Measurements from ENCODE around the gene ZSWIM4.
"Not testable (repeated sequence)": the region's sequence is repeated elsewhere in the genome, so short reads cannot be mapped to it uniquely, and the experiment has no call there.

Gene ZSWIM4

GRCh38 chr19:13790354-13790753, 4.9 kb upstream of the ZSWIM4 start:
- no peak overlapping the region for H3K4me3 Mint-ChIP-seq
- no peak overlapping the region for H3K27ac Mint-ChIP-seq
- no peaks in the 10 kb centered on the region for H3K27me3 Mint-ChIP-seq
- no peak for DNase-seq
- H3K9me3 Mint-ChIP-seq, result no peaks in the 10 kb centered on the region
- peaks cover 36% of the 10 kb centered on the region for H3K4me1 Mint-ChIP-seq (ENCODE audit: low read depth)
- peaks cover 2% of the 10 kb centered on the region for H3K36me3 Mint-ChIP-seq (ENCODE audit: low read depth)

GRCh38 chr19:13793317-13793716, 1.9 kb upstream of the ZSWIM4 start:
- not testable (repeated sequence) for H3K9me3 Mint-ChIP-seq; H3K27me3 Mint-ChIP-seq; H3K36me3 Mint-ChIP-seq (ENCODE audit: low read depth); DNase-seq
- Mint-ChIP-seq H3K27ac (peak overlapping the region; percentile 26), H3K4me1 (ENCODE audit: low read depth) (peaks cover 36% of the 10 kb centered on the region), H3K4me3 (peak overlapping the region; percentile 34)

GRCh38 chr19:13794398-13794756, 866 bp upstream of the ZSWIM4 start:
- Mint-ChIP-seq H3K4me1 (ENCODE audit: low read depth) (peaks cover 30% of the 10 kb centered on the region), H3K36me3 (ENCODE audit: low read depth) (peaks cover 2% of the 10 kb centered on the region), H3K27ac (peak overlapping the region; percentile 94), H3K9me3 (no peaks in the 10 kb centered on the region), H3K4me3 (peak overlapping the region; percentile 95), H3K27me3 (no peaks in the 10 kb centered on the region)
- no peak for DNase-seq

- peaks cover 24% of the 10 kb centered on the region for H3K4me1 Mint-ChIP-seq (ENCODE audit: low read depth)
- DNase-seq, result no peak
- no peaks in the 10 kb centered on the region for H3K9me3 Mint-ChIP-seq
- peak overlapping the region; percentile 95 for H3K4me3 Mint-ChIP-seq
- peaks cover 2% of the 10 kb centered on the region for H3K36me3 Mint-ChIP-seq (ENCODE audit: low read depth)
- no peaks in the 10 kb centered on the region for H3K27me3 Mint-ChIP-seq
- peak overlapping the region; percentile 50 for H3K27ac Mint-ChIP-seq
Measured at GRCh38 chr19:13795595-13796300, 505 bp downstream of the ZSWIM4 start.

- Mint-ChIP-seq H3K9me3 (no peaks in the 10 kb centered on the region), H3K4me1 (ENCODE audit: low read depth) (peaks cover 24% of the 10 kb centered on the region), H3K4me3 (peak overlapping the region; percentile 68), H3K27ac (peak overlapping the region; percentile 47), H3K36me3 (ENCODE audit: low read depth) (peaks cover 2% of the 10 kb centered on the region), H3K27me3 (no peaks in the 10 kb centered on the region)
- no peak for DNase-seq
Measured at GRCh38 chr19:13796301-13797057, 1.2 kb downstream of the ZSWIM4 start.

- Mint-ChIP-seq H3K36me3 (ENCODE audit: low read depth) (peaks cover 2% of the 10 kb centered on the region), H3K4me1 (ENCODE audit: low read depth) (peaks cover 24% of the 10 kb centered on the region), H3K27me3 (no peaks in the 10 kb centered on the region), H3K27ac (no peak overlapping the region), H3K4me3 (peak overlapping the region; percentile 68), H3K9me3 (no peaks in the 10 kb centered on the region)
- no peak for DNase-seq
Measured at GRCh38 chr19:13797058-13797440, 1.8 kb downstream of the ZSWIM4 start.

- Mint-ChIP-seq H3K27me3 (no peaks in the 10 kb centered on the region), H3K4me3 (no peak overlapping the region), H3K4me1 (ENCODE audit: low read depth) (peaks cover 24% of the 10 kb centered on the region), H3K9me3 (no peaks in the 10 kb centered on the region), H3K27ac (no peak overlapping the region), H3K36me3 (ENCODE audit: low read depth) (peaks cover 2% of the 10 kb centered on the region)
- no peak for DNase-seq
Measured at GRCh38 chr19:13797870-13798269, 2.6 kb downstream of the ZSWIM4 start.

GRCh38 chr19:13799669-13800068, 4.4 kb downstream of the ZSWIM4 start:
- Mint-ChIP-seq H3K27me3 (no peaks in the 10 kb centered on the region), H3K36me3 (ENCODE audit: low read depth) (peaks cover 2% of the 10 kb centered on the region), H3K27ac (no peak overlapping the region), H3K4me3 (no peak overlapping the region), H3K4me1 (ENCODE audit: low read depth) (peaks cover 16% of the 10 kb centered on the region), H3K9me3 (no peaks in the 10 kb centered on the region)
- no peak for DNase-seq

- Mint-ChIP-seq H3K27me3 (no peaks in the 10 kb centered on the region), H3K36me3 (ENCODE audit: low read depth) (peaks cover 2% of the 10 kb centered on the region), H3K4me1 (ENCODE audit: low read depth) (no peaks in the 10 kb centered on the region), H3K27ac (no peak overlapping the region), H3K4me3 (no peak overlapping the region), H3K9me3 (no peaks in the 10 kb centered on the region)
- DNase-seq, result no peak
Measured at GRCh38 chr19:13803038-13803437, 7.8 kb downstream of the ZSWIM4 start.

GRCh38 chr19:13804830-13805683, 9.8 kb downstream of the ZSWIM4 start:
- Mint-ChIP-seq H3K27me3 (no peaks in the 10 kb centered on the region), H3K4me1 (ENCODE audit: low read depth) (no peaks in the 10 kb centered on the region), H3K27ac (no peak overlapping the region), H3K4me3 (no peak overlapping the region), H3K36me3 (ENCODE audit: low read depth) (peaks cover 7% of the 10 kb centered on the region), H3K9me3 (no peaks in the 10 kb centered on the region)
- DNase-seq, result no peak

- H3K27me3 Mint-ChIP-seq, result no peaks in the 10 kb centered on the region
- H3K4me3 Mint-ChIP-seq, result no peak overlapping the region
- H3K36me3 Mint-ChIP-seq (ENCODE audit: low read depth), result peaks cover 9% of the 10 kb centered on the region
- DNase-seq, result no peak
- no peak overlapping the region for H3K27ac Mint-ChIP-seq
- H3K4me1 Mint-ChIP-seq (ENCODE audit: low read depth), result no peaks in the 10 kb centered on the region
- no peaks in the 10 kb centered on the region for H3K9me3 Mint-ChIP-seq
Measured at GRCh38 chr19:13806728-13807127, 11.5 kb downstream of the ZSWIM4 start.

GRCh38 chr19:13807421-13808021, 12.3 kb downstream of the ZSWIM4 start:
- Mint-ChIP-seq H3K36me3 (ENCODE audit: low read depth) (peaks cover 9% of the 10 kb centered on the region), H3K27me3 (no peaks in the 10 kb centered on the region), H3K27ac (no peak overlapping the region)

GRCh38 chr19:13808856-13809255, 13.6 kb downstream of the ZSWIM4 start:
- H3K27ac Mint-ChIP-seq, result no peak overlapping the region
- no peaks in the 10 kb centered on the region for H3K4me1 Mint-ChIP-seq (ENCODE audit: low read depth)
- DNase-seq, result no peak
- peaks cover 9% of the 10 kb centered on the region for H3K36me3 Mint-ChIP-seq (ENCODE audit: low read depth)
- H3K4me3 Mint-ChIP-seq, result no peak overlapping the region
- no peaks in the 10 kb centered on the region for H3K9me3 Mint-ChIP-seq
- no peaks in the 10 kb centered on the region for H3K27me3 Mint-ChIP-seq

More at GRCh38 chr19:13807421-13808021, 12.3 kb downstream of the ZSWIM4 start:
- no peaks in the 10 kb centered on the region for H3K4me1 Mint-ChIP-seq (ENCODE audit: low read depth)
- H3K9me3 Mint-ChIP-seq, result no peaks in the 10 kb centered on the region
- DNase-seq, result no peak
- H3K4me3 Mint-ChIP-seq, result no peak overlapping the region

GRCh38 chr19:13812544-13812943, 17.3 kb downstream of the ZSWIM4 start:
- no peak for DNase-seq
- Mint-ChIP-seq H3K9me3 (no peaks in the 10 kb centered on the region), H3K36me3 (ENCODE audit: low read depth) (peaks cover 9% of the 10 kb centered on the region), H3K4me3 (no peak overlapping the region), H3K27ac (no peak overlapping the region), H3K4me1 (ENCODE audit: low read depth) (peaks cover 5% of the 10 kb centered on the region), H3K27me3 (no peaks in the 10 kb centered on the region)
